GM11168 (cell line): ENCODE data around the gene C3orf18.

Experiments used
- in situ Hi-C: fragments of 300-500 bp; cut with MboI; formaldehyde crosslinking; loops from one replicate; pipeline ENCODE4 v1.12.0; 2022; ENCODE audit warnings: low sequenced_read_pairs; ENCODE audit not compliant: unreplicated experiment

Gene C3orf18

DNA sequence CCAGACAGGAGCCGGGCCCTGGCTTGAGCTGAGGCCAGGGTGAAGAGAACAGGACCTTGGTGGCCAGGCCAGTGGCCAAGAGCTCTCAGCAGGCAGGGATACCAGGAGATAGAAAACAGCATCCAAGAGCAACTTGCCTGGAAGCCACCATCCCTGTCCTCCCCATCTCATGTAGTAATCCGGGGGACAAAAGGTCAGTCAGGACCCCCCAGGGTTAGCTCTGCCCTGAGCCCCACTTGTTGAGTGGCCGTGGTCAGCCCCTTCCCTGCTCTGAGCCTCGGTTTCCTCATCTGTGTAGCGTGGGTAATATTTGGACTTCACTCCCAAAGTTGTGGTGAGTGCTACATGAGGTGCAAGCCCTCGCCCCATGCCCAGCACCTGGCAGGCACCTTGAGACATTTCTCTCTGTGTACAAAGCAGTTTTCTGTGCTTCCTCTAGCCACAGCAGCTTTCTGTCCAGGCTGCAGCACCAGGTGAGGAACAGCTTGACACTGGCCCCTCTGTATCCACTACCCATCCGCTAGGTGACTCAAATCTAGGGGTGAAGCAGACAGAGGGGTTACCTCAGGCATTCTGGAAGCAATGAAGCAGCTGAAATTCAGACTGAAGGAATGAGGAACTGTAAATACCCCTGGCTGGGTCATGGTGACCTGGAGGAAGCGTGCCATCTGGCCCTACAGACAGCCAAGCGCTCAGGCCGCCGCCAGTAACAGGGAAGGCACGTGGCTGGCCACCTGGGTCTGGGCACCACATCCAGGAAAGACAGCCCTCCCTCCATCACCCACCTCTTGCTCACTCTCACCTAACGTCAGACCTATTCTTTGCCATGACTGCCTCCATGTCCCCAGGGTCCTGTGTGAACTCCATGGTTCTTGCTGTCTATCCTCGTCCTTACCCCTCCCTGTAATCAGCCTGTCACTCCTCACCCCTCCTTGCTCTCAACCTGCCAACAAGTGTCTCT is 37.4 kb upstream of the C3orf18 start:
- in situ Hi-C loops = no loop called here

DNA sequence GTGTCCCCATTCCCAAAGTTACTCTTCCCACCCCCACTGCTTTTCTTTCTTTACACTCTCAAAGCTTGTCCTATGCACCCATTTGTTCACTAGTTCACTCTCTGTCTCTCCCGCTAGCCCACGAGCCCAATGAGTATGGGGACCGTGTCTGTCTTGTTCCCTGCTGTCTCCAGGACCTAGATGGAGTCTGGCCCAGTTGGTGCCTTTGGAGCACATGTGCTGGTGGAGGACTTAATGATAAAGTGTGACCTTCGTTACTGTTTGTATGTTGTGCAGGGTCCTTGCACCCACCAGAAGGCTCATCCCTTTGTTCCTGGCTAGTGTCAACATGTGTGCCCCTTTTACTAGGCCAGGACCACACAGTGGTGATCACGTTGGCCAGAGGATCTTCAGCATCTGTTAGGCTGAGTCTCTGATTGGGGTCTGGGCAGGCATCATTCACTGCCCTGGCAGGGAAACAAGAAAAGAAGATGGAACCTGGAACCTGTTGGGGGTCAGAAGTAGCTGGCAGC is 36.6 kb upstream of the C3orf18 start:
- in situ Hi-C loops = no loop called here

GRCh38 chr3:50603261-50604109 is 35.9 kb upstream of the C3orf18 start:
- in situ Hi-C loops = no loop called here

DNA sequence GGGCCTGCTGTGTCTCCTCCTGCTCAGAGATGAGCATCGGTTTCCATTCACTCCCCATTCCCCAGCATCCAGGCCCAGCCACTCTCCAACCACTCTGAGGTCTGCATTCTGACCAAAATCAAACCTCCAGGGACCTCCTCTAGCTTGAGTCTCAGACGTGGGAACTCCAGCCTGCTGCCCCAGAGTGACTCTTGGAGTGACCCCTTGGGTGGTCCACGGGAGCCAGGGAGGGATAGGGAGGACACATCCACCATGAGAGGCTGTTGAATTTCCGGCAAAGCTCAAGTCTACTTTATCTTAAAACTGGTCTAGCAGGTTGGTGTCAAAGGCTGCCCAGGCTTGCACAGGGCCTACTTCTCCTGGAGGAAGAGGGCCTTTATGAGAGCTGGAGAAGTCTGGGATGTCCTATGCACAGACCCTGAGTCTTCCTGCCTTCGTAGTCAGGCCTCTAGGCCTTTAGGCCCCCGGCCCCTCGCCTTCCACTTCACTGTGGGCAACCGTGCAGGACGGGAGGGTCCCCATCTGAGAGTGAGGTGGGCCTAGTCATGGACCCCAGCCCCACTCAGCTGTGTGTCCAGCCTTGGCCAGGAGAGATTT is 35.1 kb upstream of the C3orf18 start:
- in situ Hi-C loops = no loop called here

GRCh38 chr3:50600841-50601591 is 33.5 kb upstream of the C3orf18 start:
- in situ Hi-C loops = no loop called here

DNA sequence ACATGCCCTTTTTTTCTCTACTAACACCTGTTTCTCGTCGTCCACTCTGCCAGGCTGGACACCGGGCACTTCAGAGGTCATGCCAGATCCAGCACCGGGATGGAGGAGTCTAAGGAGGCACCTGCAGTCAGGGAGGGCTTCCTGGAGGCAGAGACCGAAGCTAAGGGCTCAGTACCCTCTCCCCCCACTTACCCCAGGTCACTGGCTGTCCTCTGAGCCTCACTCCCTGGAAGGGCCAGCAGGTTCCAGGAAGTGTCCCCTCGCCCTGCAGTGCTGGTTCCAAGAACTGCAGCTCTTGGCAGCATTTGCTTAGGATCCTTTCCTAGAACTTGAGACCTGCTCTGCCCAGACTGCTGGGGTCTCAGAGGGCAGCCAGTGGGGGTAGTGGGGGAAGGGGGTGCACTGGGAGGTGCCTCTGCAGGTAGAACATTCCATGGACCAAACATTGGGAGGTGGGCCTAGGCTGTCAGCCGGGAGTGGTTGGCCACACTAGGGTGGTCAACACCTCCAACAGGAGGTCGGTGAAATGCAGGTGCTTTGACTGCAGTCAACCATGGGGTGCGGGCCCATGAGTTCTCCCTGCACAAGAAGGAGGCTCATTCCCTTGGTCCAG is 32.7 kb upstream of the C3orf18 start:
- in situ Hi-C loops = no loop called here

DNA sequence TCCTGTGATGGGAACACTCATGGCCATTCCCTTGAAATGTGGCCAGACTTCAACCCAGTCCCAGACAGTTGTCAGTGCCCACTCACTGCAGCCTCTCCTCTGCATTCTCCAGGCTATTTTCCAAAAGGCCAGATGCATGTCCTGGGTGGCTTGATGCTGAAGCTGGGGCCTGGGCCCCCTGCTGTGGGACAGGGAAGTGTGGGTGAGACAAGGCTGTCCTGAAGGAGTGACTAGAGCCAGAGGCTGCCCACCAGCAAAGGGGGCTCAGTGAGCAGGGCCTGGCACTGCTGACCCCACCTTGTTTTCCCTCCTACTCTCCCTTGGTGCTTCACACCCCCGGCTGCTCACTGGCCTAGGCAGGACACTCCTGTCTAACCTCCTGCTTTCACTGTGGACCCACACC is 32.2 kb upstream of the C3orf18 start:
- in situ Hi-C loops = no loop called here

DNA sequence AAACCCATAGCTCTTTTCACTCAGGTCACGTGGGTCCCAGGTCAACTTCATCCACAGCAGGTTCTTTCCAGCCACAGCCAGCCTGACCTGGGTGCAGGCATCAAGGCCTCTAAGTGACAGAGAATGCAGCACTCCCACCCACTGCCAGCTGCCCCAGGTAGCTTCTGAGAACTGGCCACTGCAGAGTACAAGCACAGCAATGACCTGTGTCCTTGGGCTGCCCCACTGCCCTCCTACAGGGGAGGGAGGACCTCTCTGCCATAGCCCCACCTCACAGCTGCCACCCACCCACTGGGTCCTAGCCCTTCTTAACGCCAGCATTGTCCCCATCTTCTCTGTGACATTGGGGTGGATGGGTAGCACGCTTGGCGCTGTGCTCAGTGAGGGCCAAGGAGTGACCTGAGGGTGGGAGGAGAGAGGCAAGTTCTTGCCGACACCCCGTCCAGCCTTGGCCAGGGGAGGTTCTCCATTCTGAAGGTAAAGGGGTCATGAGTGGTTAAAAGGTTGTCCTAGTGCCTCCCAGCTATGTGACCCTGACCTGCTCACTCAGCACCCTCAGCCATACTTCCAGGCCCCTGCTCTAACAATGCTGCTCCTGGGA is 31.7 kb upstream of the C3orf18 start:
- in situ Hi-C loops = no loop called here

GRCh38 chr3:50594253-50594785 is 26.8 kb upstream of the C3orf18 start:
- in situ Hi-C loops = no loop called here

- in situ Hi-C loops = no loop called here
Measured at GRCh38 chr3:50592568-50592967, 25.0 kb upstream of the C3orf18 start.

DNA sequence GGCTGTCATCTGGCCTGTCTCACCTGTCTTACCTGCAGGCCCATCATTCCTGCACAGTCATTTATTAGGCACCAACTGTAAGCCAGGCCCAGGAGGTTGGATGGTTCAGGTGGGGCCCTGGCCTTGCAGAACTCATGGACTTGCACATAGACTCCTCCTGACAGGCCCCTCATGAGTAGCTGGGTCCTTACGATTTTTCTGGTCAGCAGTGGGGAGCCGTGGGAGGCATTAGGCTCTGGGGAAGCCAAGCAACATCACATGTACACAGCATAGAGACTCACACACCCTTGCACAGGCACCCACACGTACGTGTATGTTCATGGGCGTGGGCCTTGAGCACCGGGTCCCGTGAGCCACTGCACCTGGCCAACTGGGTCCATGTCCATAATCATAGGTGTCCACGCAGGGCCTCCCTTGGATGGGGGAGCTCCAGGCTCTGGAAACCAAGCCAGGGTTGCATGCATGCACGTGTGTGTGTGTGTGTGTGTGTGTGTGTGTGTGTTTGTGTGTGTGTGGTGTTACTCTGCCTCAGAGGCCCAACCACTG is 23.7 kb upstream of the C3orf18 start:
- in situ Hi-C loops = no loop called here

DNA sequence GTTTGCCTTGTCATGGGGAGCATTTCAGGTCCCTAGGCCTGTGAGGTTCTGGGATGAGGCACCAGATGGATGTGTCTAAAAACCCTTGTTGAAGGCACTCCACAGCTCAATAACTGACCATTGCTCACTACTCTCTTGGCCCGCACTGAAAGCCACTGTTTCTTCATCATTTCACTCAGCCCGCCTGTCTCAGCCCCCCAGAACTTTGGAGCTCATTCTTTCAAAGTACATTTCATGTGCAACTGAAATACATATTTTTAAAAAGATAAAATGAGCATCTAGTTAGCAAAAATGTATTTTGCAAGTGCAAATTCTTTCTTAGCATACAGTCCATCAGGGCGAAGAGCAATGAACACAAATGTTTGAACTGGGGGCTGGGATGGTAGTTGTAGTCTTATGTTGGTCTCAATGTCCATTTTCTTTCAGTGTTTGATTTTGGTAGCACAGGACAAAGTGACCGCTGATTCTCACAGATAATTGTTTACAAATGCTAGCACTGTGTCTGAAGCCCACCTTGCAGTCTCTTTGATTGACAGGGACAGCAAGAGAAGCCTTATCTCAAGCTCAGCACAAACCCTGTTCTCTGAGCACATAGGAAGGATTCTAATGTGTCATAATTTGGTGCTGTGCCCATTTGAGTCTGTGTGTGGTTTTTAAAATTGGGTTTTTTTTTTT is 21.3 kb upstream of the C3orf18 start:
- in situ Hi-C loops = no loop called here

DNA sequence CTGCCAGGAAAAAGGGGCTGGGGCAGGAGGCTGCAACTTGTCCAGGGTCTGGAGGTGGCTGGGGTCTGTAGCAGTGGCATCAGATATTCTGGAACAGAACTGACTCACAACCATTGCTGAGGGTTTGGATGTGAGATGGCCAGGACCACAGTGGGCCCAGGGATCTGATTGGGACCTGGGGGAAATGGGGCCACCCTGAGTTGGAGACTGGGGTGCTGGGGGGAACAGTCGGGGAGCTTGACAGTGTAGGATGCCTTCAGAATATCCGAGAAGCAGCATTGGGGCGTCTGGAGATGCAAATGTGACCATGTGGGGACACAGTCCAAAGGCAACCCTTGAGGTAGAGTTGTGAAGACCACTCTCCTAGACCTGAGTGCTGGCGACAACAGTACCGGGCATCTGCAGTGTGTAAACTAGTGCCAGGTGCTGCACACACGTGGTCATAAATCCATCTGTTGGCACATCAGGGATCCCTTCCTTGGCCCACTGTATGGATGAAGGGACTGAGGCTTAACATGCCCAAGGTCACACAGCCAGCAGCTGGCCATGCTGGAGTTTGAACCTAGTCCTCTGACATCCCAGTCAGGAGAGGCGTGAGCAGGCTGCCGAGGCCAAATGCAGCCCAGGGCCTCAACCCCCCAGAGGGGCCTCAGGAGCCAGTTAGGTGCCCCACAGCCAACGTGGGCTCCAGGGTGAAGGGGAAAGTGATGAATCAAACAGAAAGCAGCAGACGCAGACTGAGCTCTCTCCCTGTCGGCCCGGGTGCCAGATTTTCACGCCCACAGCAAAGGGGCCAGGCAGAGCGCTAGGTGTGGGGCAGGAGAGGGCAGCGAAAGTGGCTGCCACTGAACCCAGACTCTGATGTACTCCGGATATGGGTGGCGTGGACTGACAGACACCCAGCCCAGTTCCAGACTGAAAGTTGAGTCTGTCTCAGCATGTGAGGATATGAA is 20.5 kb upstream of the C3orf18 start:
- in situ Hi-C loops = no loop called here

- in situ Hi-C loops = no loop called here
Measured at GRCh38 chr3:50587373-50587772, 19.8 kb upstream of the C3orf18 start.

DNA sequence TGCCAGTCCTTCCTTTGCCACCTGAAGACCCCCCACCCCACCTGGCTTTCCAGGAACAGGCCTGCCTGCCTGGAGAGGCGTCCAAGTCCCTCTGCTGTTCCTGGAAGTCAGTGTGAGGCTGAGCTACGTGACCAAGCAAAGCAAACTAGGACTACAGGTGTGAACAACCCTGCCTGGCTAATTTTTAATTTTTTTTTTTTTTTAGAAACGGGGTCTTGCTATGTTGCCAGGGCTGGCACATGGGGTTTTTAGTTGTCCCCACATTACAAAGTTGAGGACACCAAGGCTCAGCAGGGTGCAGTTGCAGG is 19.2 kb upstream of the C3orf18 start:
- in situ Hi-C loops = no loop called here

DNA sequence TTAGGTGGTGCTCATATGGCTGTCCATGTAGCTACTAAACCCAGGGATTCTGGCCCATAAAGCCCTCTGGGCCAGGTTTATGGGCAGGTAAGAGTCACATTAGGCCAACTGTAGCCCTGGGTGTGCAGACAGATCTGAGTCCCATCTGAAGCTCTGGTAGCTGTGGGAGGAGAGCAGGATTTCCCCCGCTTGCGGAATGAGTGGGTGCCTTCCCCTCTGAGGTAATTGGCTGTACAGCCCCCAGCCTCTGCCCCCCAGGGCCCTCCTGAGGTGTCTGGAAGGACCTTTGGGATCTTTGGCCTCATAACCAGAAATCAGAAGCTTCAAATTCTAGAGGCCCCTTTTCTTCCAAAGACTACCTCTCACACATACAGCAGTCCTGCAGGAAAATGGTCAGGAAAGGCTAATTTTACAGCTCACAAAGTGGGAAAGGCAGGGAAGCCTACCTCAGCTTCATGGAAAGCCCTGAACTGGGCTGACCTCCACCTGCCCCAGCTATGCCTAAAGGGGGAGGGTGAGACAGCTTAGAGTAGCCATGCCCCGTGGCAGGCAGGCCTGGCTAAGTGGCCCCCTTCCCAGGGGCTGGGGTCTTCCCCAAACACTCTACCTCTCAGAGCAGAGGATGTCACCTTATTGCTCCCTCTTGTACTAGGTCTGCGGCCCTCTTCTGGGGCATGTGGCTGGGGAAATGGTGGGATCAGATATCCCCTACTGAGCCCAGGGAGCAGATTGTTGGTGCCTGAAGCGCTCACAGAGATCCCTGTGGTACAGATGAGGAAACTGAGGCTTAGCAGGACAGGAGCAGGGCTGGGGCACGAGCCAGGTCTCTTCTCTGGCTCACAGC is 18.6 kb upstream of the C3orf18 start:
- in situ Hi-C loops = no loop called here
